SK-N-SH (cell line): ENCODE results near the gene ZBTB16. TPM values are rescaled to one million over a fixed set of nuclear protein-coding genes. Genes with fewer than 3 reads are reported as not detected.

ENCODE experiments used
- CTCF ChIA-PET: fragments of 300-600, 350-600 bp; formaldehyde crosslinking; extraction: SDS; loops from one replicate; lab custom pipeline; 2021; lab: Yijun Ruan, JAX
- POLR2A ChIA-PET: fragments of 350-600 bp; sonication (Branson Sonifier 250); formaldehyde crosslinking; extraction: SDS; loops from one replicate; lab custom pipeline; 2020; ENCODE audit warnings: antibody characterized with exemption, inconsistent platforms; lab: Yijun Ruan, JAX
- DNase-seq: peaks from one replicate; pipeline ENCODE4 v3.0.0; 2012
- H2AFZ ChIP-seq: fragments of 200-600 bp; sonication (generic); 2 replicates; pipeline ENCODE4 v1.8.1; 2016; ENCODE audit warnings: antibody characterized with exemption, mild to moderate bottlenecking, low read depth
- H3F3A ChIP-seq: fragments of 200-600 bp; sonication (generic); replicated peaks from 2 replicates; pipeline ENCODE3; 2016; ENCODE audit warnings: antibody characterized with exemption, mild to moderate bottlenecking; ENCODE audit not compliant: insufficient read depth
- H3K27ac ChIP-seq, 2 experiments: fragments of 200-500 bp in 1 of 2; fragments of 200-600 bp in 1 of 2; sonication (Bioruptor generic) in 1 of 2; sonication (generic), shearing (Covaris generic) in 1 of 2; 2 replicates each; pipeline versions ENCODE4 v1.5.1 to v1.6.1; 2014 to 2016; ENCODE audit warnings: low read depth in 2 of 2, inconsistent platforms in 1 of 2, low read length in 1 of 2, mild to moderate bottlenecking in 1 of 2, mixed read lengths in 1 of 2
- H3K27me3 ChIP-seq: fragments of 200-600 bp; sonication (generic), shearing (Covaris generic); 2 replicates; pipeline ENCODE4 v1.6.1; 2016; ENCODE audit warnings: mixed run types; ENCODE audit not compliant: insufficient read depth
- H3K36me3 ChIP-seq, 2 experiments: fragments of 200-500 bp in 1 of 2; fragments of 200-600 bp in 1 of 2; sonication (Bioruptor generic) in 1 of 2; sonication (generic) in 1 of 2; replicated peaks in 1 of 2; 2 replicates each; pipeline versions ENCODE3 to v1.5.1; 2014 to 2016; ENCODE audit warnings: low read length in 1 of 2, mild to moderate bottlenecking in 1 of 2; ENCODE audit not compliant: insufficient read depth in 2 of 2, control insufficient read depth in 1 of 2
- H3K4me1 ChIP-seq, 2 experiments: fragments of 200-500 bp in 1 of 2; fragments of 200-600 bp in 1 of 2; sonication (Bioruptor generic) in 1 of 2; sonication (generic), shearing (Covaris generic) in 1 of 2; 2 replicates each; pipeline versions ENCODE4 v1.5.1 to v1.6.1; 2014 to 2016; ENCODE audit warnings: low read depth in 1 of 2, low read length in 1 of 2, mixed run types in 1 of 2; ENCODE audit not compliant: insufficient read depth in 2 of 2, control insufficient read depth in 1 of 2
- H3K4me2 ChIP-seq: fragments of 200-600 bp; sonication (generic), shearing (Covaris generic); 2 replicates; pipeline ENCODE4 v1.6.1; 2017; ENCODE audit warnings: mixed run types
- H3K4me3 ChIP-seq, 2 experiments: fragments of 200-500 bp in 1 of 2; fragments of 200-600 bp in 1 of 2; sonication (Bioruptor generic) in 1 of 2; sonication (generic), shearing (Covaris generic) in 1 of 2; 2 replicates each; pipeline versions ENCODE4 v1.5.1 to v1.8.1; 2014 to 2016; ENCODE audit warnings: low read depth in 2 of 2, inconsistent platforms in 1 of 2, low read length in 1 of 2, mild to moderate bottlenecking in 1 of 2, mixed read lengths in 1 of 2, moderate library complexity in 1 of 2
- H3K79me2 ChIP-seq: fragments of 200-600 bp; sonication (generic); 2 replicates; pipeline ENCODE4 v1.8.1; 2017; ENCODE audit warnings: mild to moderate bottlenecking; ENCODE audit not compliant: insufficient read depth
- H3K9ac ChIP-seq: fragments of 200-600 bp; sonication (generic); 2 replicates; pipeline ENCODE4 v1.6.1; 2017; ENCODE audit warnings: mixed run types
- H3K9me2 ChIP-seq: fragments of 200-600 bp; sonication (generic); 2 replicates; pipeline ENCODE4 v1.6.1; 2017; ENCODE audit warnings: mixed run types
- H3K9me3 ChIP-seq: fragments of 200-600 bp; sonication (generic); 2 replicates; pipeline ENCODE4 v1.6.1; 2017; ENCODE audit warnings: mixed run types, mild to moderate bottlenecking, moderate library complexity
- H4K20me1 ChIP-seq: fragments of 200-600 bp; sonication (generic); 2 replicates; pipeline ENCODE4 v1.6.1; 2017; ENCODE audit warnings: mild to moderate bottlenecking, mixed run types; ENCODE audit not compliant: insufficient read depth
- GATA2 ChIP-seq: sonication (generic); formaldehyde crosslinking; IDR thresholded peaks from 2 replicates; pipeline ENCODE4 v1.5.0; 2020; ENCODE audit warnings: mild to moderate bottlenecking, missing genetic modification reagents
- MXI1 ChIP-seq: IDR thresholded peaks from 2 replicates; pipeline ENCODE4 v1.6.1; 2012; ENCODE audit warnings: mild to moderate bottlenecking, low read depth, low read length, improper control_type of control experiment
- POLR2AphosphoS5 ChIP-seq: IDR thresholded peaks from 2 replicates; pipeline ENCODE4 v1.6.1; 2012; ENCODE audit warnings: low read depth, low read length
- RCOR1 ChIP-seq: fragments of 150-350 bp; IDR thresholded peaks from 2 replicates; pipeline ENCODE4 v1.6.1; 2017; ENCODE audit warnings: antibody characterized with exemption, low read length
- SMC3 ChIP-seq: IDR thresholded peaks from 2 replicates; pipeline ENCODE4 v1.6.1; 2012; ENCODE audit warnings: low read depth, low read length, improper control_type of control experiment
- TCF12 ChIP-seq: IDR thresholded peaks from 2 replicates; pipeline ENCODE4 v1.4.0; 2012
- WGBS: methylation state at CpG from one replicate; pipeline ENCODE4 v1.1.6; 2017; ENCODE audit warnings: low lambda C conversion rate; 5-methylcytosine and 5-hydroxymethylcytosine counted together
- polyA plus RNA-seq, 3 experiments: library from polyadenylated mRNA; depleted of rRNA; stranded (reverse); fragments of >200 nt; gene quantifications; 2 replicates each; pipeline ENCODE4 v1.2.3, GENCODE V29; 2012
- TF ChIP-seq, protein P1 (sequence below): fragments of 150-350 bp; IDR thresholded peaks from 2 replicates; pipeline ENCODE4 v1.6.1; 2016; ENCODE audit warnings: mild to moderate bottlenecking, low read depth, low read length
- TF ChIP-seq, protein P2 (sequence below): IDR thresholded peaks from 2 replicates; pipeline ENCODE4 v1.4.0; 2012; ENCODE audit warnings: low read depth
- TF ChIP-seq, protein P3 (sequence below): IDR thresholded peaks from 2 replicates; pipeline ENCODE4; 2012

ZBTB16 gene
- polyA plus RNA-seq, 1 of the 3 experiments (the other 2 are of a cell fraction): not detected

DNA sequence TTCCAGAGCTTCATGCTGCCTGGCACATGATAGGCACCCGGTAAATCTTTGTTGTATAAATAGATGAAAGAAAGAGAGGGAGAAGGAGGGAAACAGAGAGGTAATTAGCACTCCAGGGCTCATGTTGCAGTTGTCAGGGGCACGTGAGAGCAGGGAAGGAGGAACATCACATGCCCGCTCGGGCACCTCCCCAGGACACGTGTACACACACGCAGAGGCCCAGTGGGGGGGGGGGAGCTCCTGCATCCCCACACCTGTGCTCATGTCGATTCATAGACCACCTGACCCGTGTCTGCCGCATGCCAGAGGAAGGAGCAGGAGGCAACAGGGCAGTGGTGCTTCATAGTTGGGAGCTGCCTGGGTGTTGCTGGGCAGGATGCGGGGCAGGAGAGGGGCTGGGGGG lies 199.6 kb downstream of the ZBTB16 start:
- no peak overlapping the region for H3K4me2 ChIP-seq
- no peaks in the 10 kb centered on the region for H3K36me3 ChIP-seq
- H3K27ac ChIP-seq: no peak overlapping the region
- H3K9me2 ChIP-seq: no peaks in the 10 kb centered on the region
- TF ChIP-seq, protein P1, sequence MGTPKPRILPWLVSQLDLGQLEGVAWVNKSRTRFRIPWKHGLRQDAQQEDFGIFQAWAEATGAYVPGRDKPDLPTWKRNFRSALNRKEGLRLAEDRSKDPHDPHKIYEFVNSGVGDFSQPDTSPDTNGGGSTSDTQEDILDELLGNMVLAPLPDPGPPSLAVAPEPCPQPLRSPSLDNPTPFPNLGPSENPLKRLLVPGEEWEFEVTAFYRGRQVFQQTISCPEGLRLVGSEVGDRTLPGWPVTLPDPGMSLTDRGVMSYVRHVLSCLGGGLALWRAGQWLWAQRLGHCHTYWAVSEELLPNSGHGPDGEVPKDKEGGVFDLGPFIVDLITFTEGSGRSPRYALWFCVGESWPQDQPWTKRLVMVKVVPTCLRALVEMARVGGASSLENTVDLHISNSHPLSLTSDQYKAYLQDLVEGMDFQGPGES: no peak
- TF ChIP-seq TCF12 (no peak), POLR2AphosphoS5 (no peak), MXI1 (no peak), RCOR1 (no peak), SMC3 (no peak), GATA2 (CRISPR knock-in tag) (no peak)
- TF ChIP-seq, protein P2, sequence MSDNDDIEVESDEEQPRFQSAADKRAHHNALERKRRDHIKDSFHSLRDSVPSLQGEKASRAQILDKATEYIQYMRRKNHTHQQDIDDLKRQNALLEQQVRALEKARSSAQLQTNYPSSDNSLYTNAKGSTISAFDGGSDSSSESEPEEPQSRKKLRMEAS: no peak
- H3K9me3 ChIP-seq: no peaks in the 10 kb centered on the region
- H2AFZ ChIP-seq: no peak overlapping the region
- H3K4me3 ChIP-seq: no peak overlapping the region
- no peaks in the 10 kb centered on the region; a peak in 1 of 4 replicates for H3K4me1 ChIP-seq
- no peaks in the 10 kb centered on the region for H4K20me1 ChIP-seq
- H3K79me2 ChIP-seq: no peaks in the 10 kb centered on the region
- H3K27me3 ChIP-seq: peaks cover 7% of the 10 kb centered on the region
- DNase-seq: no peak
- H3K9ac ChIP-seq: no peak overlapping the region
- WGBS: 63% methylated on average over 7 of the region's 10 CpGs
- CTCF ChIA-PET: interaction anchor here (1.2 to 11.8 kb wide), 13 partner anchors 10 to 453 kb away, joined by 3 to 445 read pairs (median 53); no protein-coding TSS in a partner anchor
- POLR2A ChIA-PET: no interaction called here
- H3F3A ChIP-seq: no peaks in the 10 kb centered on the region

DNA sequence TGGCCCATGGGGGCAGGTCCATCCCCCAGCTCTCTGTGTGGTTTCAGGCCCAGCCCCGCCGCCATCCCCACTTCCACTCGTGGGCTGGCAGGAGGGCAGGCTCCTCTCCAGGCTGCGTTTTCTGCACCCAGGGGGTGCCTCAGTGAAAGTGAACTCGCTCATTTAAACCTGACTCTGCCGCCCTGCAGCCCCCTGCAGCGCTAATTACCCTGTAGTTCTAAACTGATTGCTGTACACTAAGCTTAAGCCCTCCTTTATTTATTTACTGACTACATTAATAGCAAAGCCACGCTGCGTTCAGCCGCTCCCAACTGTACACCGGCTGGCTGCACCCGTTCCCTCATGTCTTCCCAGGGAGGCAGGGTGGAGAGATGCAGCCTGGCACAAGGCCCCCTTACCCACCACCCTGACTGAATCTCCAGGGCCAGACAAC lies 200.1 kb downstream of the ZBTB16 start:
- H3K79me2 ChIP-seq: no peaks in the 10 kb centered on the region
- no peak overlapping the region for H3K4me3 ChIP-seq
- POLR2A ChIA-PET: no interaction called here
- WGBS: 76% methylated on average over 9 of the region's 12 CpGs
- H3K27me3 ChIP-seq: peaks cover 9% of the 10 kb centered on the region
- no peak overlapping the region for H3K9ac ChIP-seq
- no peak overlapping the region for H3K27ac ChIP-seq
- no peaks in the 10 kb centered on the region for H3K9me2 ChIP-seq
- H3K4me1 ChIP-seq: no peaks in the 10 kb centered on the region; a peak in 1 of 4 replicates
- H2AFZ ChIP-seq: no peak overlapping the region
- CTCF ChIA-PET: interaction anchor here (1.3 to 11.8 kb wide), 23 partner anchors 11 to 454 kb away, joined by 4 to 445 read pairs (median 40); partner anchors contain the start of genes HTR3A and HTR3B
- TF ChIP-seq, protein P3, sequence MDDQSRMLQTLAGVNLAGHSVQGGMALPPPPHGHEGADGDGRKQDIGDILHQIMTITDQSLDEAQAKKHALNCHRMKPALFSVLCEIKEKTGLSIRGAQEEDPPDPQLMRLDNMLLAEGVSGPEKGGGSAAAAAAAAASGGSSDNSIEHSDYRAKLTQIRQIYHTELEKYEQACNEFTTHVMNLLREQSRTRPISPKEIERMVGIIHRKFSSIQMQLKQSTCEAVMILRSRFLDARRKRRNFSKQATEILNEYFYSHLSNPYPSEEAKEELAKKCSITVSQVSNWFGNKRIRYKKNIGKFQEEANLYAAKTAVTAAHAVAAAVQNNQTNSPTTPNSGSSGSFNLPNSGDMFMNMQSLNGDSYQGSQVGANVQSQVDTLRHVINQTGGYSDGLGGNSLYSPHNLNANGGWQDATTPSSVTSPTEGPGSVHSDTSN: no peak
- TF ChIP-seq, protein P1: no peak
- H4K20me1 ChIP-seq: no peaks in the 10 kb centered on the region
- H3K4me2 ChIP-seq: no peak overlapping the region
- H3K9me3 ChIP-seq: no peaks in the 10 kb centered on the region
- no peaks in the 10 kb centered on the region for H3F3A ChIP-seq
- H3K36me3 ChIP-seq: no peaks in the 10 kb centered on the region
- DNase-seq: no peak
